ENCODE data around the gene OGDH.
"Not testable (repeated sequence)": the region's sequence is repeated elsewhere in the genome, so short reads cannot be mapped to it uniquely, and the experiment has no call there.

OGDH gene

DNA sequence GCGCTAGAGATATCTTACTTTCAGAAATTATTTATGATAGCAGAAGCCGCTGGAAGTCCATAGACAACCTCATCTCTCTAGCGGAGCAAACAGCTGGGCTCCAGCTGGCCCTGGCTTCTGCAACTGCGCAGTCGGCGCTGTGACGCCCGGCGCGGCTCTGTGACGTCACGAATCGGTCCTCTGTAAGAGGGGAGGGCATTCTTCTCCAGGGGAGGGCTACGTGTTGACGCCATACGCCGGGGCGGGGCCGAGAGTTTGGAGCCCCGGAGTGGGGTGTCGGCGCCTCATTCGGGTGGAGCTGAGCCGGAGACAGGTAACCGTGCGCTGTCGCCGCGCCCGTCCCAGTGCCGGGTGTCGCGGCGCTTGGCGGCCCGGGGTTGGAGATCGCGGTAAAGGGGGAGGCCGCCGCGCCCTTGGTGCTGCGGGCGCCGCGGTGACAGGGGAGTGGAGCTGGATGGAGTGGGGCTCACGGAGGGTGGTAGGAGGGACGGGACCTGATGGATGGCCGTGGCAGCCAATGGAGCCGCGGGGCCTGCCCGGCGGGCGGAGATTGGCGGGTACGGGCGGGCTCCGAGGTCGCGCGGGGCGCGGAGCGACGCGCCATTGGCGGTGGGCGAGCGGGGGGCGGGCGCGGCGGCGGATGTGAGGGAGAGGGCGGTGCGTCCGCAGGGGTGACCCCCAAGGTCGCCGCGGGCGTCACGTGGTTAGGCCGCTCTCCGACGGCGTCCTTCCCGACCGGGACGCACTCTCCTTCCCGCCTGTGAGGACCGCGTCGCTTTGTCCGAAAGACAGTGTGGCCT is at the start of gene OGDH:
OGDH (plus strand) TSS at position 287 of the 800 bp plus-strand sequence. CDS start 17,717 bp downstream, outside the sequence.
- DNase-seq: peak; percentile 94

DNA sequence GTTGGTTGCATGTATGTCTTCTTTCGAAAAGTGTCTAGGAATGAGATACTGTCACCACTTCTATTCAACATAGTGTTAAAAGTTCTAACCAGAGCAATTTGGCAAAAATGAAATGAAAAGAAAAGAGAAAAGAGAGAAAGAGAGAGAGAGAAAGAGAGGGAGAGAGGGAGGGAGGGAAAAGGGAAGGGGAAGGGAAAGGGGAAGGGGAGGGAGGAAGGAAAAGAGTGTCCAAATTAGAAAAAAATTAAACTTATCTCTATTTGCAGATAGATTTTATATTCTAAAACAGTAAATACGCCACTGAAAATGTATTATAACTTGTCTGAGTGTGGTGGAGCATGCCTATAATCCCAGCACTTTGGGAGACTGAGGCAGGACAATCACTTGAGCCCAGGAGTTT is 48.9 kb upstream of the OGDH start:
- no peak for DNase-seq

DNA sequence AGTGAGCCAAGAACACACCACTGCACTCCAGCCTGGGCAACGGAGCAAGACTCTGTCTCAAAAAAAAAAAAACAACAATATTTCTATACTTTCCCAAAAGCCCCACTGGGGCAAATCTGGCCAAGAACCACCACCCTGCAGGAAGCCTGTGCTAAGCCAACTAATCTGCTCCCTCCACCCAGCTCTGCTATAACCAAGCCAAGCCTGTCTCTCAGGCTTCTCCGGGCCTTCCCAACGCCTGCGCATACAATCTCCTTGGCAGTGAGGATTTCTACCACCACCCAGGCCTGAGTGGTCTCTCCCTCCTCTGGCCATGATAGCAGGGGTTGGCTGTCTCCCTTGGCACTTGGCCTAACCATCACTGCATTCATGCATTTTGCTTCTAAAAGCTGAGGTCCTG is 46.9 kb upstream of the OGDH start:
- DNase-seq: no peak

GRCh38 chr7:44561481-44561880 is 44.9 kb upstream of the OGDH start:
- DNase-seq: no peak

- no peak for DNase-seq
Measured at GRCh38 chr7:44561962-44562621, 44.3 kb upstream of the OGDH start.

DNA sequence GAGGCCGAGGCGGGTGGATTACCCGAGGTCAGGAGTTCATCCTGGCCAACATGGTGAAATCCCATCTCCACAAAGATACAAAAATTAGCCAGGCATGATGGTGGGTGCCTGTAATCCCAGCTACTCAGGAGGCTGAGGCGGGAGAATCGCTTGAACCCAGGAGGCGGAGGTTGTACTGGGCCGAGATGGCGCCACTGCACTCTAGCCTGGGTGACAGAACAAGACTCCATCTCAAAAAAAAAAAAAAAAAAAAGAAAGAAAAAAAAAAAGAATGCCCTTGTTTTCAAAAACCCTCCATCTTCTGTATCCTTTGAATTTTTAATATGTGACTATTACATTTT is 43.8 kb upstream of the OGDH start:
- not testable (repeated sequence) for DNase-seq

- no peak for DNase-seq
Measured at GRCh38 chr7:44563171-44563679, 43.2 kb upstream of the OGDH start.

- DNase-seq: no peak
Measured at GRCh38 chr7:44564606-44565005, 41.8 kb upstream of the OGDH start.

DNA sequence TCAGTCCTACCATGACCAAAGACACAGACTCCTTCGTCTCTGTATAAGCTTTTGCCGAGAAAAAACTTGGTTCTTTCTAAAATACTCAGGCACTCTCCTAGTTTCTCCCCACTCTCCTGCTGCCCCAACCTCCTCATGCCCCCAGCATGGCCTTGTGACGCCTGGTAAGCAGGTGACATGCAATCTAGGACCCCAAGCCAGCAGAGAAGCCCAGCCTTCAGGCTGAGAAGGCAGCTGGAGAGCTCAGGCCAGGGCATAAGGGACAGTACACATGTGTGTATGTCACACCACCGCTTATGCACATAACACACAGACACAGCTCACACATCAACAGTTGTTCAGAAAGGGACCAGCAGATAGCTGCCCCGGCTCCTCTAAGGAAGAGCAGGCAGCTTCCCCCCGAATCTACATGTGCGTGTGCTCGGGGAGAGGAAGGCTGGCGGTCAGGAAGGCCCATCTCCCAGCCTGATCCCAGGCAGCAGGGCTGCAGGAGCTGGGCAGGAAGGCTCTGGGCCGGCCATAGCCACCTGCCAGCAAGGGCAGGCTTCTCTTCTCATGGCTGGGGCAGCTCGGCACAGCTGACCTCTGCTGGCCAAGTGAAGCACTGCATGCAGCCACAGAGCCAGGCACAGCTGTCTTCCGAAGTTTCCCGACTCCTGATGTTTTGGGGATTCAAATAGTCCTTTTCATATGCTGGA is 41.2 kb upstream of the OGDH start:
- no peak for DNase-seq

DNA sequence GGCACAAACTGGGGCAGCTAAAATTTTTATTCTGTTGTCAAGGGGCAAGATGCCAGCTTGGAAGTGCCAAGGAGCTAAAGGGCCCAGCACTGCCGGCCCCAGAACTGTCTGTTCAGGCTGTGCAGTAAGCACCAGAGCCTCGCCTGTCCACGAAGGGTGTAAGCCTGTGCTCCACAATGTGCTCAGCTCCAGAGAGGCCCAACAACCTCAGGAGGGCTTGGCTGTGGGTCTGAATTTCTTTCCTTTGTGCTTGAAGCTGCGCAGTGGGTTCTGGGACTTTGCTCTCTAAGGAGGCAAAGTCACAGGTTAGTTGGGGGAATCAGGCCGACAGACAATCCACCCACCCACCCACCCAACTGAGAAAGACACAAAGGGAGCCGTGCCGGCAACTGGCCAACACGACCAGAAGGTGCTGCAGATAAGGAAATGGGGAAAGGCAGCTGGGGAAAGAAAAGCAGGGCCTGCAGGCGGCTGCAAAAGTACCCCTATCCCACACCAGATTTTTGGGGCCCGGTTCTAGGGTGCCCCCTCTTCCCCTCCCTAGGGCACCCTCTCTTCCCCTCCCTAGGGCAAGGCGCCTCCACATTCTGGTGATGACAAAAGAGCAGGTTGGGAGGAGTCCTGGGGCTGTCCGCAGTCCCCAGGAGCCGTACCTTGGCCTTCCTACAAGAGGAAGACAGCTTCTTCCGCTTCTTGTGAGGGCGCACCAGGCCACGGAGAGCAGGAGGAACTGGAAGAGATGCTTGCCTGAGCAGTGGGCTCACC is 40.5 kb upstream of the OGDH start:
- DNase-seq: no peak

- DNase-seq: no peak
Measured at GRCh38 chr7:44566680-44567079, 39.7 kb upstream of the OGDH start.

DNA sequence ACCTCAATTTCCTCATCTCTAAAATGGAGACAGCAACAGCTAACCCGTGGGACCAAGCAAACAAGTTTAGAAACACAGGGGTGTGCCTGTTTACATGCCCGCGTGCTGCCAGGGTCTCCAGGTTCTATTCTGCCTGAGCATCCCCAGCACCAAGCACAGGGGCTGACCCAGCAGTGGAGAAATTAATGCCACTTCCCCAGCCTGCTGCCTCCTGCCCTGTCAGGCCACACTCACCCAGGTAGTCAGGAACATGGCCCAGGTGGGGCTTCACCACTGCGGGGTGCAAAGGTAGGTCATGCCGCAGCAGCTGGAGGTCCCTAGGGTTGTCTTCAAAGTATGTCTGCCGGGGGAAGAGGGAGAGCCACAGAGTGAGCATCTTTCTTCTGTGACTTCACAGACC is 38.5 kb upstream of the OGDH start:
- no peak for DNase-seq

- DNase-seq: no peak
Measured at GRCh38 chr7:44568771-44569560, 37.5 kb upstream of the OGDH start.

GRCh38 chr7:44569959-44570358 is 36.5 kb upstream of the OGDH start:
- no peak for DNase-seq

GRCh38 chr7:44572771-44573170 is 33.7 kb upstream of the OGDH start:
- DNase-seq: no peak

DNA sequence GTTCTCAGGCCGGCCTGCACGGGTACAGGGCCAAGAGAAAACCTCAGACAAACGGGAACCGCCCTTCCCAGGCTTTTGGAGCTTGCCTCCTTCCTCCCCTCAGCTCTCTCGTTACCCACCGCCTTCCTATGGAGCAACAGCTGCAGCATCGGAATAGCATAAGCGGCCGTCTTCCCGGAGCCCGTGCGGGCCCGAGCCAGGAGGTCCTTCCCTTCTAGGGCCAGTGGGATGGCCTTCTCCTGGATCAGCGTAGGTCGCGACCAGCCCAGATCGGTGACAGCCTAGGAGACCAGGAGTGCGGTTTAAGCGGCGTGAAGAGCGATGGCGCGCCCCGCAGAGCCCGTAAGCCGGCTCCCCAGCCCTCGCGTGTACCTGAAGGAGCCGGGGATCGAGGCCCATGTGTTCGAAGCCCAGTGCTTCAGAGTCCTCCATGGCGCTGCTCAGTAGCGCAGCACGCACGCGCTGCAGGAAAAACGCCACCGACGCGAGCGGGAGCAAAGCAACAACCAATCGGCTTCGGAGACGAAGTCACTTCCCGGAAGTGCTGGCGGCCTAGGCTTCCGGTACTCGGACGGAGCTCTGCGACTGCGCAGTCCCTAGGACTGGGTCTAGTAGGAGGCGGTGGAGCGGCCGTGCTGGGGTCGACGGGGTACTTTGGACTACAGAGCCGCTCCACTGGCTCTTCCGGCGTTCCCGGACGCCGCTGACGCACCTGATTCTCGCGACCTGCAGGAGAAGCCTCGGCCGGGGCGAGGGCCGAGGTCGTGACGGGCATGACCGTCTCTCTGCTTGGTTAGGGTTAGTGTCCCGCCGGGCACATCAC is 32.8 kb upstream of the OGDH start, which contains the start of gene DDX56:
DDX56 (minus strand) TSS at position 445 of the 823 bp plus-strand sequence; CDS start at position 432, 13 bp downstream.
- DNase-seq: peak; percentile 86

DNA sequence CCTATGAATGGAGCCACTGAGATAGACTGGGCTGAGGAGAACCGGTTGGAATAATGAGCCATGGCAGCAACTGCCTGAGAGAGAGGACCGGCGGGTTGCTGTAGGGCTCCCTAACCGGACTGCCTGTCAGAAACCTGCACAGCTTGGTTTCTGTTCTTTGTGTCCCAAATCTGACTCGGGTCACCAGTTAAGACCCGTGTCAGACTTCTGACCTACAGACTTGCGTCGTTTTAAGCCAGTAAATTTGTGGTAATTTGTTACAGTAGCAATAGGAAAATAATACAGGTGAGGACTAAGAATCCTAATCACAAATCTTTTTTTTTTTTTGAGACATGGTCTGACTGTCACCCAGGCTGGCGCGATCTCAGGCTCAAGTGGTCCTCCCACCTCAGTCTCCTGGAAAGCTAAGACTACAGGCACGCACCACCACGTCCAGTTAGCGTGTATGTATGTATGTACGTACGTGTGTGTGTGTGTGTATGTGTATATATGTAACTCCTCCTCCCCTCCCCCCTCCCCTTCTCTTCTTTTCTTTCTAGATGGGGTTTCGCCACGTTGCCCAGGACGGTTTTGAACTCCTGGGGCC is 32.0 kb upstream of the OGDH start:
- no peak for DNase-seq

DNA sequence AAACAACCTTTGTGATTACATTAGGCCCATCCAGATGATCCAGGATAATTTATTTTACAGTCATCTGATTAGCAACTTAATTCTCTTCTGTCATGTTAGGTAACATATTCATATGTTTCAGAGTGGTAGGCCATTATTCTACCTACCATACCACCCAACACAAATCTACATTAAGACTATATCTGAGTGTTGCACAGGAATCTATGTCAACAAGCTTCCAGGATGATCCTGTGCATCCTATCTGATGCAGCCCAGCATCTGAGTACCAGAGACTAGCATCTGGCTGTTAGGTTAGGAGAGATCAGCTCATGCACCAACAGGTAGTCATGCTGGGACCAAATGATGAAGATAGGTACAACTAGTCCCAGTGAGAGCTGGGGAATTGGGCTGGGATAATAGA is 31.4 kb upstream of the OGDH start:
- no peak for DNase-seq

GRCh38 chr7:44576228-44576627 is 30.2 kb upstream of the OGDH start:
- no peak for DNase-seq
